Testis (tissue), 3 donors: ENCODE results near the gene DNAH12. TPM values are rescaled to one million over a fixed set of nuclear protein-coding genes. Genes with fewer than 3 reads are reported as not detected.

Experiments
- DNase-seq: peaks from one replicate; pipeline ENCODE4 v3.0.0-alpha.2; 2019
- H3K27ac ChIP-seq, 2 donors: fragments of 200-600 bp; sonication (generic); one replicate each; pipeline ENCODE4 v1.5.1; 2019
- H3K27me3 ChIP-seq: fragments of 200-600 bp; sonication (generic); one replicate; pipeline ENCODE4 v1.5.1; 2019
- H3K36me3 ChIP-seq: fragments of 200-600 bp; sonication (generic); one replicate; pipeline ENCODE4 v1.5.1; 2017; ENCODE audit warnings: low read depth; ENCODE audit errors: missing control alignments
- H3K4me1 ChIP-seq: fragments of 200-600 bp; sonication (generic); one replicate; pipeline ENCODE4 v1.5.1; 2019
- H3K4me3 ChIP-seq, 2 donors: fragments of 200-600 bp; sonication (generic); one replicate each; pipeline ENCODE4 v1.5.1; 2017 to 2019
- H3K9me3 ChIP-seq: fragments of 200-600 bp; sonication (generic); one replicate; pipeline ENCODE4 v1.5.1; 2017
- POLR2A ChIP-seq: fragments of 450-650 bp; IDR thresholded peaks from one replicate; pipeline ENCODE4 v1.6.1; 2017; ENCODE audit warnings: antibody characterized with exemption, mild to moderate bottlenecking, moderate library complexity
- WGBS, 2 donors: methylation state at CpG; one replicate each; pipeline ENCODE4 v1.1.5; 2018; 5-methylcytosine and 5-hydroxymethylcytosine counted together
- intact Hi-C: fragments of 100-400 bp; cut with DNase I; formaldehyde crosslinking; loops from one replicate; pipeline ENCODE4 v1.15.1; 2023; ENCODE audit warnings: low total_unique reads
- polyA plus RNA-seq: library from polyadenylated mRNA; stranded (reverse); fragments of 350-450 nt; fragmentation: Illumina TruSeq; extraction: RNeasy Lipid Tissue Mini Kit (QIAGEN cat#74804); gene quantifications from one replicate; pipeline ENCODE4 v1.2.3, GENCODE V29; 2014; ENCODE audit warnings: low read depth, low replicate concordance; ENCODE audit not compliant: insufficient read depth
- total RNA-seq, 2 donors: library from RNA; depleted of rRNA; stranded (reverse); fragments of >200 nt; gene quantifications; one replicate each; pipeline ENCODE4 v1.2.3, GENCODE V29; 2016
- TF ChIP-seq, protein P1 (sequence below), 3 experiments: fragments of 450-650 bp in 2 of 3; fragments of 200-600 bp in 1 of 3; sonication (generic) in 1 of 3; IDR thresholded peaks; one replicate each; pipeline ENCODE4 v1.5.1; 2016 to 2019; ENCODE audit warnings: antibody characterized with exemption in 3 of 3, mild to moderate bottlenecking in 2 of 3, moderate library complexity in 1 of 3

DNAH12 gene
- total and polyA plus RNA-seq, 3 donors from 2014 or later = 11.3 to 19.6 (median 15.7) TPM

DNA sequence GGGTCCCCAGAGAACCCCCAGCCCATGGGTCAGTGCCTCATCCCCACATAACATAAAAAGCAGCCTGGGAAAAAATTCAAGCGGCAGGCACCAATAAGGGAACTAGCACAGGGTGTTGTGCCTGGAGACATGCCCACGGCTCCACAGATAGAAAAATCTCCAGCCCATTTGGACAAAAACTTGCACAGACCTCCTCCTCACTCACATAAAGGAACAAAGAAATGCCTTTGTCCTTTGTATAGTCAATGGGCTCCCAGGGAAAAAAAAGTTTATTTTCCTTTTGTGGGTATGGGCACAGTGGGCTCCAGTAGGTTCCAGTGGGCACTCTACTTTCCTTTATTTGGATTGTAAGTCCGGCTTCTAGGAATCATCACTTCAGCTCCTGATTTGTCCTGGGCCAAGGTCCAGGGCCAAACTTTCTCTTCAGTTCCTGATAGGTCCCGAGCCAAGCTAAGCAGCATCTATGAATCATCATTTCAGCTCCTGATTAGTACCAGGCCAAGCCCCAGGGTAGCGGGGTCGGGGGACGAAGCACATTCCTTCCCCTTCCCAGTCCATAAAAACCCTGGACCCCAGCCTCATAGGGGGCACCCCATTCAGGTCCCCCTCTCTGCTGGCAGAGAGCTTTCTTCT, 1.6 kb upstream of the DNAH12 start:
- intact Hi-C loops = no loop called here
- Histone ChIP-seq H3K4me1 (peaks cover 9% of the 10 kb centered on the region), H3K27me3 (no peaks in the 10 kb centered on the region), H3K9me3 (no peaks in the 10 kb centered on the region), H3K4me3 (no peak overlapping the region), H3K27ac (no peak overlapping the region), H3K36me3 (no peaks in the 10 kb centered on the region)
- DNase-seq = peak; percentile 67
- WGBS, 2 donors = 49 to 51% methylated on average over 7 of the region's 7 CpGs
- TF ChIP-seq, protein P1, sequence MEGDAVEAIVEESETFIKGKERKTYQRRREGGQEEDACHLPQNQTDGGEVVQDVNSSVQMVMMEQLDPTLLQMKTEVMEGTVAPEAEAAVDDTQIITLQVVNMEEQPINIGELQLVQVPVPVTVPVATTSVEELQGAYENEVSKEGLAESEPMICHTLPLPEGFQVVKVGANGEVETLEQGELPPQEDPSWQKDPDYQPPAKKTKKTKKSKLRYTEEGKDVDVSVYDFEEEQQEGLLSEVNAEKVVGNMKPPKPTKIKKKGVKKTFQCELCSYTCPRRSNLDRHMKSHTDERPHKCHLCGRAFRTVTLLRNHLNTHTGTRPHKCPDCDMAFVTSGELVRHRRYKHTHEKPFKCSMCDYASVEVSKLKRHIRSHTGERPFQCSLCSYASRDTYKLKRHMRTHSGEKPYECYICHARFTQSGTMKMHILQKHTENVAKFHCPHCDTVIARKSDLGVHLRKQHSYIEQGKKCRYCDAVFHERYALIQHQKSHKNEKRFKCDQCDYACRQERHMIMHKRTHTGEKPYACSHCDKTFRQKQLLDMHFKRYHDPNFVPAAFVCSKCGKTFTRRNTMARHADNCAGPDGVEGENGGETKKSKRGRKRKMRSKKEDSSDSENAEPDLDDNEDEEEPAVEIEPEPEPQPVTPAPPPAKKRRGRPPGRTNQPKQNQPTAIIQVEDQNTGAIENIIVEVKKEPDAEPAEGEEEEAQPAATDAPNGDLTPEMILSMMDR (IDR thresholded peaks at IDR 0.05) = no peak
- TF ChIP-seq POLR2A = no peak

GRCh38 chr3:57538465-57538864, 5.7 kb downstream of the DNAH12 start:
- WGBS, 2 donors = 89 to 95% methylated on average over 3 of the region's 3 CpGs
- no peaks in the 10 kb centered on the region for H3K9me3 ChIP-seq
- TF ChIP-seq, protein P1 (IDR thresholded peaks at IDR 0.05) = no peak
- no peak for TF ChIP-seq POLR2A
- H3K4me3 ChIP-seq = no peak overlapping the region
- intact Hi-C loops = no loop called here
- H3K4me1 ChIP-seq = no peaks in the 10 kb centered on the region
- H3K27ac ChIP-seq = no peak overlapping the region
- no peak for DNase-seq
- H3K27me3 ChIP-seq = no peaks in the 10 kb centered on the region
- H3K36me3 ChIP-seq = no peaks in the 10 kb centered on the region

DNA sequence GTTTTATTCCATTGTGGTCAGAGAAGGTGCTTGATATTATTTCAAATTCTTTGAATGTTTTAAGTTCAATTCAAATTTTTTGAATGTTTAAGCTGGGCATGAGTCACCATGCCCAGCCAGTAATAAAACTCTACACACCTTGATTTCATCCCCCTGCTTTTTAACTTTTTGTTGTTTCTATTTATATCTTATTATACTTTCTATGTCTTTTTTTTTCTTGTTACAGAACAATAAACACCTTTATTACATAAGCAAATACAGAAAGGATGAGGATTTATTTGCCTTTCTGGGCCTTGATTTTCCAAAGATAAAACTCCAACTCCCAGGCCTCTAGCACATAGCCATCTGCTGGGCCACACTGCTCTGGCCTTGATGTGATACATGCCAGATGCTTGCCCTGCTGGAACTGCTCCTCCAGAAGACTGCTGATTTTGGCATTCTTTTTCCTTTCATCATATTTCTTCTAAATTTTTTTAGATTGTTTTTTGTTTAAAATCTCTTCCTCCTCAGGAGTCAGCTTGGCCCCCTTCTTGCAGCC, 14.0 kb downstream of the DNAH12 start:
- TF ChIP-seq POLR2A = no peak
- TF ChIP-seq, protein P1 (IDR thresholded peaks at IDR 0.05) = no peak
- H3K27me3 ChIP-seq = no peaks in the 10 kb centered on the region
- H3K4me3 ChIP-seq = no peak overlapping the region
- intact Hi-C loops = no loop called here
- no peaks in the 10 kb centered on the region for H3K9me3 ChIP-seq
- no peak for DNase-seq
- no peaks in the 10 kb centered on the region for H3K4me1 ChIP-seq
- no peak overlapping the region for H3K27ac ChIP-seq
- H3K36me3 ChIP-seq = no peaks in the 10 kb centered on the region

GRCh38 chr3:57518276-57518915, 25.7 kb downstream of the DNAH12 start:
- no peak for DNase-seq
- 54% methylated on average over 3 of the region's 3 CpGs for WGBS, 2 donors
- Histone ChIP-seq H3K9me3 (no peaks in the 10 kb centered on the region), H3K36me3 (no peaks in the 10 kb centered on the region), H3K27me3 (no peaks in the 10 kb centered on the region), H3K27ac (no peak overlapping the region), H3K4me1 (no peaks in the 10 kb centered on the region), H3K4me3 (no peak overlapping the region)
- intact Hi-C loops = no loop called here
- TF ChIP-seq, protein P1 (IDR thresholded peaks at IDR 0.05) = no peak
- no peak for TF ChIP-seq POLR2A
